GM23248 (cell line): ENCODE measurements around the gene DDX47. TPM values are rescaled to one million over a fixed set of nuclear protein-coding genes. Genes with fewer than 3 reads are reported as not detected.
"Not testable (repeated sequence)": the region's sequence is repeated elsewhere in the genome, so short reads cannot be mapped to it uniquely, and the experiment has no call there.

Source experiments
- DNase-seq: peaks from one replicate; pipeline ENCODE4 v3.0.0-alpha.2; 2015
- H2AFZ ChIP-seq: fragments of 200-600 bp; sonication (generic); 2 replicates; pipeline ENCODE4 v1.6.1; 2016; ENCODE audit warnings: antibody characterized with exemption
- H3F3A ChIP-seq: fragments of 200-600 bp; sonication (generic); 2 replicates; pipeline ENCODE4 v1.6.1; 2016; ENCODE audit warnings: mild to moderate bottlenecking, antibody characterized with exemption, mixed run types; ENCODE audit not compliant: insufficient read depth
- H3K27ac ChIP-seq: fragments of 200-600 bp; sonication (generic); 2 replicates; pipeline ENCODE4 v1.5.1; 2016; ENCODE audit warnings: mild to moderate bottlenecking
- H3K27me3 ChIP-seq: fragments of 200-600 bp; sonication (generic); replicated peaks from 2 replicates; pipeline ENCODE4 v1.6.1; 2016; ENCODE audit warnings: mild to moderate bottlenecking; ENCODE audit not compliant: insufficient read depth
- H3K36me3 ChIP-seq: fragments of 200-600 bp; sonication (generic); 2 replicates; pipeline ENCODE4 v1.6.1; 2016; ENCODE audit warnings: low read depth, mild to moderate bottlenecking
- H3K4me1 ChIP-seq: fragments of 200-600 bp; sonication (generic); 2 replicates; pipeline ENCODE4 v1.6.1; 2016; ENCODE audit warnings: mild to moderate bottlenecking; ENCODE audit not compliant: insufficient read depth
- H3K4me2 ChIP-seq: fragments of 200-600 bp; sonication (generic); one replicate; pipeline ENCODE4 v1.6.1; 2016; ENCODE audit warnings: mild to moderate bottlenecking; ENCODE audit not compliant: unreplicated experiment
- H3K4me3 ChIP-seq: fragments of 200-600 bp; sonication (generic); 2 replicates; pipeline ENCODE4 v1.5.1; 2016; ENCODE audit warnings: mild to moderate bottlenecking
- H3K79me2 ChIP-seq: fragments of 200-600 bp; sonication (generic); 2 replicates; pipeline ENCODE4 v1.6.1; 2016; ENCODE audit warnings: mild to moderate bottlenecking; ENCODE audit not compliant: insufficient read depth
- H3K9ac ChIP-seq: fragments of 200-600 bp; sonication (generic); 2 replicates; pipeline ENCODE4 v1.6.1; 2016; ENCODE audit warnings: mild to moderate bottlenecking
- H3K9me2 ChIP-seq: fragments of 200-600 bp; sonication (generic); 2 replicates; pipeline ENCODE4 v1.6.1; 2016; ENCODE audit warnings: mixed run types, mild to moderate bottlenecking, moderate library complexity; ENCODE audit not compliant: insufficient read depth
- H3K9me3 ChIP-seq: fragments of 200-600 bp; sonication (generic); one replicate; pipeline ENCODE4 v1.6.1; 2017; ENCODE audit warnings: low read depth
- H4K20me1 ChIP-seq: fragments of 200-600 bp; sonication (generic); 2 replicates; pipeline ENCODE4 v1.6.0; 2016; ENCODE audit not compliant: insufficient read depth
- EZH2 ChIP-seq: fragments of 200-600 bp; sonication (generic); IDR thresholded peaks from 2 replicates; pipeline ENCODE4 v1.6.1; 2018; ENCODE audit warnings: antibody characterized with exemption, mild to moderate bottlenecking; ENCODE audit not compliant: insufficient read depth, poor library complexity, severe bottlenecking
- EZH2phosphoT487 ChIP-seq: fragments of 200-600 bp; sonication (generic); IDR thresholded peaks from 2 replicates; pipeline ENCODE4 v1.6.1; 2018; ENCODE audit warnings: antibody characterized with exemption, moderate library complexity, mild to moderate bottlenecking, low read depth; ENCODE audit not compliant: insufficient read depth
- WGBS, 2 experiments: methylation state at CpG; one replicate each; pipeline ENCODE4 v1.1.6; 2015 to 2017; ENCODE audit warnings: low lambda C conversion rate in 2 of 2, low coverage in 1 of 2; ENCODE audit errors: missing lambda C conversion rate in 2 of 2; 5-methylcytosine and 5-hydroxymethylcytosine counted together
- in situ Hi-C: fragments of 300-500 bp; cut with MboI; formaldehyde crosslinking; loops from 2 replicates; pipeline ENCODE4 v1.15.0; 2020
- polyA plus RNA-seq: library from polyadenylated mRNA; unstranded; fragments of >200 nt; fragmentation: Nextera tagmentation; extraction: Ambion mirVana; gene quantifications from 2 replicates; pipeline ENCODE4 v1.2.1, GENCODE V29; 2016
- total RNA-seq: library from RNA; depleted of rRNA; stranded (reverse); fragments of >200 nt; shearing (Covaris generic); gene quantifications from 2 replicates; pipeline ENCODE4 v1.2.3, GENCODE V29; 2014

The DDX47 gene
- total and polyA plus RNA-seq, 2 experiments from 2014 or later, result 119 to 132 TPM

DNA sequence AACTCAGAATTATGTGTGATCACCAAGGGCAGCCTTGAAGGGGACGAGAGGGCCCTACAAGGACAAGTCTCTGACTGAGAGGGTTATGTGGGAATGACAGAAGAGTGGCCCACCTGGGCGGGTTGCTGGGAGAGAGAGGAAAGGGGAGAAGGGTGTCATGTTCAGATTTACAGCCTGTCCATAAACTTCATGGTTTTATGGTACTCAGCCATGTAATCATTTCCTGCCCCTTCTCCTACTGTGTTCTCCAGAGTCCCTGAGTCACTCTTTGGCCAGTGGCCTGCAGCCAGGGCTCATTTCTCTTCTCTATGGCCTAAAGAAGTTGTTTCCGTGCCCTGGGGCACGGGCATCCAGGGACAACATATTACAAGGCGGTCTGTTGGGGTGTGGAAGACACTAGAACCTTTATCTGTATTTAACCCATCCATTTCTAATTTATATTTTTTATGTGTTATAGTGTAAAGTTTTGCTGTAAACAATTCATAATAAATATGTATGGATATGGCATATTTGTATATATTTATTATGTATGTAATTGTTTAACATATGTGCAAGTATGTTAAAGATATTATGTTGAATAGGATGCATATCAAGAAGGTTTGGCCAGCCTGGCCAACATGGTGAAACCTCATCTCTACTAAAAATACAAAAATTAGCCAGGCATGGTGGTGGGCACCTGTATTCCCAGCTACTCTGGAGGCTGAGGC is 26.9 kb downstream of the DDX47 start:
- H3K4me2 ChIP-seq, result peak overlapping the region; percentile 30
- H3K27me3 ChIP-seq, result no peaks in the 10 kb centered on the region
- no peaks in the 10 kb centered on the region for H4K20me1 ChIP-seq
- no peak overlapping the region for H2AFZ ChIP-seq
- no peak overlapping the region for H3K4me3 ChIP-seq
- in situ Hi-C loops, result no loop called here
- no peaks in the 10 kb centered on the region for H3K9me2 ChIP-seq
- H3K27ac ChIP-seq, result peak overlapping the region; percentile 63
- H3K9ac ChIP-seq, result no peak overlapping the region
- H3K4me1 ChIP-seq, result peaks cover 51% of the 10 kb centered on the region
- H3K36me3 ChIP-seq, result no peaks in the 10 kb centered on the region
- peak; percentile 93 for DNase-seq
- no peaks in the 10 kb centered on the region for H3K79me2 ChIP-seq
- H3K9me3 ChIP-seq, result no peaks in the 10 kb centered on the region
- TF ChIP-seq EZH2phosphoT487, result no peak
- H3F3A ChIP-seq, result peaks cover 44% of the 10 kb centered on the region
- 9 to 11% methylated on average over 5 of the region's 5 CpGs for WGBS, 2 experiments

DNA sequence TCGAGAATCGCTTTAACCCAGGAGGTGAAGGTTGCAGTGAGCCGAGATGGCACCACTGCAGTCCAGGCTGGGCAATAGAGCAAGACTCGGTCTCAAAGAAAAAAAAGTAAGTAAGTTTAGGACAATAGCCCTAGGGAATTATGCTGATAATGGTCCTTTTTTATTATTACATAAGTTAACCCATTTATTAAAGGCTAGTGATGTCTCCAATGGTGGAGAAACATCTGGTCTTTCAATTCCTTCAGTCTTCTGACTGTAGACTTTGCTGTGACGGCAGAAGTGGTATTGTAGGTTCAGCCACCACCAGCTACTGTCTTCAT is 27.4 kb downstream of the DDX47 start:
- H3K27ac ChIP-seq, result peak overlapping the region; percentile 63; the same call in 1 of the 2 replicates
- peak overlapping the region; percentile 30 for H3K4me2 ChIP-seq
- H3K9me3 ChIP-seq, result no peaks in the 10 kb centered on the region
- peaks cover 39% of the 10 kb centered on the region for H3F3A ChIP-seq
- no peak overlapping the region for H3K4me3 ChIP-seq
- in situ Hi-C loops, result no loop called here
- no peaks in the 10 kb centered on the region for H3K36me3 ChIP-seq
- TF ChIP-seq EZH2, result no peak
- TF ChIP-seq EZH2phosphoT487, result no peak
- H4K20me1 ChIP-seq, result no peaks in the 10 kb centered on the region
- H2AFZ ChIP-seq, result no peak overlapping the region
- H3K27me3 ChIP-seq, result no peaks in the 10 kb centered on the region
- no peaks in the 10 kb centered on the region for H3K79me2 ChIP-seq
- no peak overlapping the region for H3K9ac ChIP-seq
- no peak for DNase-seq
- H3K4me1 ChIP-seq, result peaks cover 50% of the 10 kb centered on the region
- no peaks in the 10 kb centered on the region for H3K9me2 ChIP-seq
- WGBS, 2 experiments, result 95 to 98% methylated on average over 5 of the region's 5 CpGs

DNA sequence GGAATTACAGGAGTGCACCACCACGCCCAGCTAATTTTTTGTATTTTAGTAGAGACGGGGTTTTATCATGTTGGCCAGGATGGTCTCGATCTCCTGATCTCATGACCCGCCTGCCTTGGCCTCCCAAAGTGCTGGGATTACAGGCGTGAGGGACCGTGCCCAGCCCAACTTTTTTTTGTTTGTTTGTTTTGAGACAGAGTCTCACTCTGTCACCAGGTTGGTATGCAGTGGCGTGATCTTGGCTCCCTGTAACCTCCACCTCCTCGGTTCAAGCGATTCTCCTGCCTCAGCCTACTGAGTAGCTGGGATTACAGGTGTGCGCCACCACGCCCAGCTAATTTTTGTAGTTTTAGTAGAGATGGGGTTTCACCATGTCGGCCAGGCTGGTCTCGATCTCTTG is 28.3 kb downstream of the DDX47 start:
- Histone ChIP-seq H3F3A (peaks cover 30% of the 10 kb centered on the region), H3K4me1 (peaks cover 55% of the 10 kb centered on the region)
- DNase-seq, H3K4me2 ChIP-seq, in situ Hi-C loops, H3K9me2 ChIP-seq, H3K79me2 ChIP-seq, H3K9me3 ChIP-seq, H3K27ac ChIP-seq, H4K20me1 ChIP-seq, H2AFZ ChIP-seq, H3K36me3 ChIP-seq, H3K27me3 ChIP-seq, H3K4me3 ChIP-seq, H3K9ac ChIP-seq: not testable (repeated sequence)
- 94 to 97% methylated on average over 11 to 13 of the region's 13 CpGs for WGBS, 2 experiments

DNA sequence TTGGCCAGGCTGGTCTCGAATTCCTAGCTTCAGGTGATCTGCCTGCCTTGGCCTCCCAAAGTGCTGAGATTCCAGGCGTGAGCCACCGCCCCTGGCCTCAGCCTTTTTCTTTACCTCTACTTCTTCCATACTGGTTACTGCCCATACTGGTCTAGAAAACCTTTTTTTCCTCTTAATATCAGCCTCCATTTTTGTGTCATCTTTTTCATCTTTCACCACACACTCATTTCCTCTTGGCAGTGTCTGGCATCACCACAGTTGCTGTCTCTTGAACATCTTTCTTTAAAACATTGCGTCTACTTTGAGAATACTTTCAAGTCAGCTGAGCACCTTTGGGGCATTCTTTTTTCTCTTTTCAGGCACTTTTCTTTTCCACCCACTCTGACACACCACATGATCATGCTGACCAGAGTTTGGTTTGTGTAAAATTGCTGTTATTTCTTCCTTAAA is 32.7 kb downstream of the DDX47 start:
- peaks cover 13% of the 10 kb centered on the region for H3K4me1 ChIP-seq
- in situ Hi-C loops, result no loop called here
- peaks cover 5% of the 10 kb centered on the region for H3K36me3 ChIP-seq
- H3K4me3 ChIP-seq, result no peak overlapping the region
- 88% methylated on average over 4 of the region's 4 CpGs for WGBS, 2 experiments
- no peak overlapping the region for H3K4me2 ChIP-seq
- no peaks in the 10 kb centered on the region for H3K27me3 ChIP-seq
- DNase-seq, result no peak
- TF ChIP-seq EZH2 (no peak), EZH2phosphoT487 (no peak)
- no peaks in the 10 kb centered on the region for H3K79me2 ChIP-seq
- no peak overlapping the region for H3K9ac ChIP-seq
- H3K27ac ChIP-seq, result no peak overlapping the region
- no peak overlapping the region for H2AFZ ChIP-seq
- no peaks in the 10 kb centered on the region for H3K9me2 ChIP-seq
- no peaks in the 10 kb centered on the region for H4K20me1 ChIP-seq
- H3F3A ChIP-seq, result no peaks in the 10 kb centered on the region
- H3K9me3 ChIP-seq, result no peaks in the 10 kb centered on the region

DNA sequence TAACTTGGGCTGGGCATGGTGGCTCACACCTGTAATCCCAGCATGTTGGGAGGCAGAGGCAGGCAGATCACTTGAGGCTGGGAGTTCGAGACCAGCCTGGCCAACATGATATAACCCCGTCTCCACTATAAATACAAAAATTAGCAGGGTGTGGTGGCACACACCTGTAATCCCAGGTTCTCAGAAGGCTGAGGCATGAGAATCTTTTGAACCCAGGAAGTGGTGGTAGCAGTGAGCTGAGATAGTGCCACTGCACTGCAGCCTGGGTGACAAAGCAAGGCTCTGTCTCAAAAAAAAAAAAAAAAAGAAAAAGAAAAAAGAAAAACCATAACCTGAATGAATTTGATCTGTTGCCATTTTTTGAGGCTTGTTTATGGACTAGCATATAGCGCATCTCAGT is 33.6 kb downstream of the DDX47 start:
- H3K4me2 ChIP-seq, H3K79me2 ChIP-seq, H3K9ac ChIP-seq, H4K20me1 ChIP-seq, H3F3A ChIP-seq, H3K9me3 ChIP-seq, H3K9me2 ChIP-seq, H3K36me3 ChIP-seq, in situ Hi-C loops, H3K27ac ChIP-seq, DNase-seq, H3K27me3 ChIP-seq, H3K4me3 ChIP-seq, H2AFZ ChIP-seq: not testable (repeated sequence)
- 95 to 98% methylated on average over 3 of the region's 3 CpGs for WGBS, 2 experiments
- peaks cover 13% of the 10 kb centered on the region for H3K4me1 ChIP-seq
